Neutrophil (primary cell): ENCODE results near the gene OR10AD1.

ENCODE experiments used
- H3K27ac ChIP-seq: fragments of 200-600 bp; sonication (generic); 2 replicates; pipeline ENCODE4 v1.5.1; 2016; ENCODE audit warnings: mild to moderate bottlenecking, moderate library complexity
- H3K27me3 ChIP-seq: fragments of 200-600 bp; sonication (generic); 2 replicates; pipeline ENCODE4 v1.6.0; 2016; ENCODE audit warnings: mild to moderate bottlenecking
- H3K36me3 ChIP-seq: fragments of 200-600 bp; sonication (generic); 2 replicates; pipeline ENCODE4 v1.5.1; 2017
- H3K4me1 ChIP-seq, 2 experiments: fragments of 200-600 bp in 1 of 2; sonication (generic) in 1 of 2; 1 replicate in 1 of 2; 2 replicates in 1 of 2; pipeline versions ENCODE4 v1.5.1 to v1.6.1; 2013 to 2016; ENCODE audit warnings: low read depth in 1 of 2, low read length in 1 of 2, mild to moderate bottlenecking in 1 of 2, moderate library complexity in 1 of 2; ENCODE audit not compliant: control insufficient read depth in 1 of 2, insufficient read depth in 1 of 2
- H3K4me3 ChIP-seq, 2 experiments: fragments of 200-600 bp in 1 of 2; sonication (generic) in 1 of 2; 1 replicate in 1 of 2; 2 replicates in 1 of 2; pipeline ENCODE4 v1.5.1; 2013 to 2016; ENCODE audit warnings: low read depth in 1 of 2, low read length in 1 of 2, mild to moderate bottlenecking in 1 of 2, moderate library complexity in 1 of 2
- H3K9me3 ChIP-seq: fragments of 200-600 bp; sonication (generic); 2 replicates; pipeline ENCODE4 v1.5.1; 2016
- TF ChIP-seq, protein P1 (sequence below): fragments of 200-600 bp; sonication (generic); IDR thresholded peaks from 2 replicates; pipeline ENCODE4 v1.5.1; 2016; ENCODE audit warnings: antibody characterized with exemption

Gene OR10AD1

DNA sequence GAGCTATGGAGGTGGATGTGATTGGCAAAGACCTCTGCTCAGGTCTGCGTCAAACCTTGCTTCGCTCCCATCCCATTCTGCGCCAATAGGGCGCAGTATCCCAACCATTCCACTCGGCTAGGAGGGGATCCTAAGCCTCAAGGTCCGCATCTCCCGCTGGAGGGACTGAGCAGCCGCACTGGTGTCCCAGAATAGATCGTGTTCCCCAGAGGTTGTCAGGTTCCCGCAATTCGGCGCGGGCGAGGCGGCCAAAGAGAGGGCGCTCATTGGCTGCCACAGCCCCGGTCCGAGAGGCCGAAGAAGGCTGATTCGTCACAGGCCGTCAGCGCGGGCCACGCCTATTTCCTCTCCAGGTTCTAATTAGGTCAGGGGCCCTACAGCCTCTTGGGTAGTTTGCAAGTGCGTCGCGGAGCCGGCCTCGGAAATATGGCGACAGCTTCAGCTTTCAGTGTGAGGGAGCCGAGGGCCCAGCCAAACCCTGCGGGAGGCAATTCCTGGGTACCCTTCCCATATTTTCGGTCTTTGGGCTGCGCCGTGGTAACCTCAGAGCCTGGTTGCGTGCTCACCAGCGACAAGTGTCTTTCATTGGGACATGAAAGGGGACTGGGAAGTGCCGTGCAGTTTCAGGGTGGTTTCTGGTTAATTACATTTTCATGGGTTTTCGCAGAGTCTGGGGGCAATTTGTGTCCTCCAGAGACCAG lies 5.0 kb downstream of the OR10AD1 start:
- peaks cover 30% of the 10 kb centered on the region in 2 experiments for H3K4me1 ChIP-seq
- peaks cover 35% of the 10 kb centered on the region for H3K27me3 ChIP-seq
- H3K27ac ChIP-seq: peak overlapping the region; percentile 87
- H3K36me3 ChIP-seq: no peaks in the 10 kb centered on the region
- H3K4me3 ChIP-seq: peak overlapping the region; percentile 75 to 78
- no peaks in the 10 kb centered on the region for H3K9me3 ChIP-seq
- TF ChIP-seq, protein P1, sequence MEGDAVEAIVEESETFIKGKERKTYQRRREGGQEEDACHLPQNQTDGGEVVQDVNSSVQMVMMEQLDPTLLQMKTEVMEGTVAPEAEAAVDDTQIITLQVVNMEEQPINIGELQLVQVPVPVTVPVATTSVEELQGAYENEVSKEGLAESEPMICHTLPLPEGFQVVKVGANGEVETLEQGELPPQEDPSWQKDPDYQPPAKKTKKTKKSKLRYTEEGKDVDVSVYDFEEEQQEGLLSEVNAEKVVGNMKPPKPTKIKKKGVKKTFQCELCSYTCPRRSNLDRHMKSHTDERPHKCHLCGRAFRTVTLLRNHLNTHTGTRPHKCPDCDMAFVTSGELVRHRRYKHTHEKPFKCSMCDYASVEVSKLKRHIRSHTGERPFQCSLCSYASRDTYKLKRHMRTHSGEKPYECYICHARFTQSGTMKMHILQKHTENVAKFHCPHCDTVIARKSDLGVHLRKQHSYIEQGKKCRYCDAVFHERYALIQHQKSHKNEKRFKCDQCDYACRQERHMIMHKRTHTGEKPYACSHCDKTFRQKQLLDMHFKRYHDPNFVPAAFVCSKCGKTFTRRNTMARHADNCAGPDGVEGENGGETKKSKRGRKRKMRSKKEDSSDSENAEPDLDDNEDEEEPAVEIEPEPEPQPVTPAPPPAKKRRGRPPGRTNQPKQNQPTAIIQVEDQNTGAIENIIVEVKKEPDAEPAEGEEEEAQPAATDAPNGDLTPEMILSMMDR: peak; percentile 59

DNA sequence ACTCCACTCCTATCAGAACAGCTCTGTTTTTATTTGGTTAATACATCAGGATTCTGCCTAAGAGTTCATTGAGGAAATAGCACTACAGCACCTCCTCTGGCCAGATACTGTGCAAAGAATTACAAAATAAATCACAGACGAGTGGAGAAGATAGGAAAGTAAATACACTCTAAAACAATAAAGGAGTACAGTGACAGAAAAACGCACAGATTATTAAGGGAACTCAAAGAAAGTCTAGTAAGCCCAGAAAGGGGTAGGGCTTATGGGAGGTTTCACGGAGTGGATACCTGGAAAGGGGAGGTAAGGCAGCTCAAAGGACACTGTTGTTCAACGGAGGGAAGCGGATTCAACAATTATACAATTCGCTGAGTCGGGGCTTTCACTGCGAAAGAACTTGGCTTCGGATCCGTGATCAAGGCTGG lies 5.5 kb downstream of the OR10AD1 start:
- H3K27me3 ChIP-seq: peaks cover 40% of the 10 kb centered on the region
- peak overlapping the region; percentile 87 for H3K27ac ChIP-seq
- H3K36me3 ChIP-seq: no peaks in the 10 kb centered on the region
- H3K4me3 ChIP-seq: peak overlapping the region; percentile 75 to 78
- no peaks in the 10 kb centered on the region for H3K9me3 ChIP-seq
- TF ChIP-seq, protein P1: no peak
- peaks cover 30% of the 10 kb centered on the region in 2 experiments for H3K4me1 ChIP-seq

DNA sequence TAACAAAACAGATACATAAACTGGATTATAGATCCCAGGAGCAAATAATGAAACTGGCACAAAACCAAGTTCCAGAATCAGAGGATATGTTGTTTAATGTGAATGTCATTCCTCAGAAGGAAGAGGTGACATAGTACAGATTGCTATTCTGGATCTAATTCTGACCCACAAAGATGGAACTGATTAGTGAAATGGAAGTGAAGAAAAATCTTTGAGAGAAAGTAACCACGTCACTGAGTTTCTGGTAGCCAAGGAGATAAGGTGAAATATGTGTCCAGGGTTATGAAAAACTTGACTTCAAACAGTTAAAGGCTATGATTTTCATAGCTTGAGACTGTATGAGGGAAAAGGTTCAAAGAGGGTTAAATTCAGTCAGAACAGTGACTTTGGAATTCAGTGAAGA lies 8.3 kb downstream of the OR10AD1 start:
- H3K4me3 ChIP-seq: no peak overlapping the region
- H3K27ac ChIP-seq: no peak overlapping the region
- H3K9me3 ChIP-seq: no peaks in the 10 kb centered on the region
- peaks cover 47% of the 10 kb centered on the region for H3K27me3 ChIP-seq
- H3K4me1 ChIP-seq: peaks cover 21 to 22% of the 10 kb centered on the region in 2 experiments
- H3K36me3 ChIP-seq: no peaks in the 10 kb centered on the region
- TF ChIP-seq, protein P1: no peak

DNA sequence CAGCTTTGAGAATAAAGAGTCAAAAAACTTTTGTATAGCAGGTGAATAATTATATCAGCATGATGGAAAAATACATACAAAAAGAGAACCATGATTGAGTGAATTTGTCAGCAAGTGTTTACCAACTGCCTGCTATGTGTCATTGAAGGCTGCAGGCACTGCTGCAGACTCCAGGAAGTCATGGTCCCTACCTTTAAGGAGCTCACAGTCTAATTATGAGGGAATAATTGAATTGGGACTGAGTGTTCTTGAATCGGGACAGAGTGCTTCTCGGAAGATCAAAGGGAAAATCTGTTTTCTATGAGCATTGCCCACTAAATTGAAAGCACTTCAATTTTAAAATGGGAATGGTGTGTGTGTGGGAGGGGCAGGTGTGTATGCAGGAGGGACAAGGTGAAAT lies 9.5 kb downstream of the OR10AD1 start:
- Histone ChIP-seq H3K4me1 (peaks cover 10 to 13% of the 10 kb centered on the region in 2 experiments), H3K9me3 (no peaks in the 10 kb centered on the region), H3K27me3 (peaks cover 53% of the 10 kb centered on the region), H3K27ac (no peak overlapping the region), H3K36me3 (no peaks in the 10 kb centered on the region), H3K4me3 (no peak overlapping the region)
- TF ChIP-seq, protein P1: no peak

DNA sequence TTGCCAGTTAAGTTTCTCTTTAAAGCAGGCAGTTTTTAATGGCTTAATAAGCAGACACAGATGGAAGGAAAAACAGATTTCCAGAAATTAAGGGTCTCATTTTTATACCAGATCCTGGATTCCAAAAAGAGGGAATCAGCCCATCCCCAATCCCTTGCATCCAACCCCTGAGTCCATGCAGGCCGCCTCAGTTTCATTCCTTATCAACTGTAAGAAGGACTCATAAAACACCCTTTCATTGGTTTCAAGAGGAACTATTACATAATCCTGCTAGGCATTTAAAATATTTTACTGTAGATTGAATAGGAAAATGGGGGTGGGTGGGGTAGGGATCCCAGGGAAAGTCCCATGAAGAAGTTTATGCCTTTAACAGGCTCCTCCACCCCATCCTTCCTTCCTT lies 10.2 kb downstream of the OR10AD1 start:
- H3K27me3 ChIP-seq: peaks cover 61% of the 10 kb centered on the region
- no peak overlapping the region for H3K27ac ChIP-seq
- no peaks in the 10 kb centered on the region for H3K36me3 ChIP-seq
- H3K9me3 ChIP-seq: no peaks in the 10 kb centered on the region
- H3K4me3 ChIP-seq: no peak overlapping the region
- TF ChIP-seq, protein P1: no peak
- H3K4me1 ChIP-seq: peaks cover 9% of the 10 kb centered on the region in 2 experiments
